H1 (cell line): ENCODE measurements around the gene NFIA. TPM values are rescaled to one million over a fixed set of nuclear protein-coding genes. Genes with fewer than 3 reads are reported as not detected.

Experiments
- CTCF ChIA-PET: fragments of 300-600 bp; sonication (Branson Sonifier 250); formaldehyde crosslinking; loops from one replicate; lab custom pipeline; 2021; ENCODE audit not compliant: partially characterized antibody; lab: Charles Lee
- POLR2A ChIA-PET: fragments of 300-600 bp; sonication (Branson Sonifier 250); formaldehyde crosslinking; loops from one replicate; lab custom pipeline; 2021; ENCODE audit warnings: inconsistent platforms; ENCODE audit not compliant: partially characterized antibody; lab: Charles Lee
- DNase-seq, 2 experiments: peaks; one replicate each; pipeline versions ENCODE4 v3.0.0 to v3.0.0-alpha.2; 2010 to 2022; ENCODE audit warnings: low spot score in 2 of 2, low read depth in 1 of 2, mixed read lengths in 1 of 2
- FAIRE-seq: peaks from 2 replicates; lab custom pipeline; 2011; peaks lifted over from hg19 to GRCh38; lab: Jason Lieb, UNC
- H2AFZ ChIP-seq: 2 replicates; pipeline ENCODE4 v1.8.1; 2012; ENCODE audit warnings: low read length, inconsistent platforms
- H2AK5ac ChIP-seq: 2 replicates; pipeline ENCODE4 v1.6.1; 2013; ENCODE audit warnings: low read depth, low read length
- H2BK120ac ChIP-seq: replicated peaks from 2 replicates; pipeline ENCODE3; 2013; ENCODE audit warnings: low read depth, low read length, inconsistent platforms
- H2BK12ac ChIP-seq: 2 replicates; pipeline ENCODE4 v1.6.1; 2013; ENCODE audit warnings: low read depth, low read length
- H2BK15ac ChIP-seq: 2 replicates; pipeline ENCODE4 v1.6.1; 2013; ENCODE audit warnings: low read length
- H2BK20ac ChIP-seq: 2 replicates; pipeline ENCODE4 v1.6.1; 2013; ENCODE audit warnings: low read length
- H2BK5ac ChIP-seq: 2 replicates; pipeline ENCODE4 v1.6.1; 2013; ENCODE audit warnings: low read depth, low read length
- H3K14ac ChIP-seq: 2 replicates; pipeline ENCODE4 v1.6.1; 2013; ENCODE audit warnings: inconsistent platforms; ENCODE audit not compliant: insufficient read length
- H3K18ac ChIP-seq: 2 replicates; pipeline ENCODE4 v1.6.1; 2013; ENCODE audit warnings: low read length; ENCODE audit errors: extremely low read depth
- H3K23ac ChIP-seq: 2 replicates; pipeline ENCODE4 v1.6.1; 2013; ENCODE audit warnings: inconsistent platforms; ENCODE audit not compliant: insufficient read length
- H3K23me2 ChIP-seq: 2 replicates; pipeline ENCODE4 v1.6.1; 2013; ENCODE audit warnings: low read depth, low read length
- H3K27ac ChIP-seq: 2 replicates; pipeline ENCODE4 v1.6.1; 2011; ENCODE audit warnings: low read depth, low read length, inconsistent platforms
- H3K27me3 ChIP-seq, 4 experiments: replicated peaks in 1 of 4; 1 replicate in 1 of 4; 2 replicates in 3 of 4; pipeline versions ENCODE4 v1.6.1 to v1.8.1; 2011 to 2013; ENCODE audit warnings: low read length in 3 of 4, mild to moderate bottlenecking in 3 of 4, inconsistent platforms in 2 of 4, mixed read lengths in 2 of 4, moderate library complexity in 1 of 4; ENCODE audit not compliant: control insufficient read depth in 3 of 4, insufficient read depth in 3 of 4; ENCODE audit errors: extremely low read depth in 1 of 4
- H3K36me3 ChIP-seq, 4 experiments: 2 replicates each; pipeline versions ENCODE4 v1.6.1 to v1.8.1; 2011 to 2013; ENCODE audit warnings: mild to moderate bottlenecking in 4 of 4, low read length in 3 of 4, moderate library complexity in 2 of 4, control low read depth in 1 of 4, inconsistent platforms in 1 of 4; ENCODE audit not compliant: insufficient read depth in 4 of 4, control insufficient read depth in 2 of 4
- H3K4ac ChIP-seq: replicated peaks from 2 replicates; pipeline ENCODE3; 2013; ENCODE audit warnings: low read length, low read depth, mixed read lengths, inconsistent platforms; ENCODE audit not compliant: insufficient read length
- H3K4me1 ChIP-seq, 4 experiments: replicated peaks in 1 of 4; 1 replicate in 1 of 4; 2 replicates in 3 of 4; pipeline versions ENCODE4 v1.6.1 to v1.8.1; 2011 to 2013; ENCODE audit warnings: low read length in 3 of 4, inconsistent platforms in 2 of 4, mixed read lengths in 1 of 4; ENCODE audit not compliant: insufficient read depth in 4 of 4, control insufficient read depth in 3 of 4
- H3K4me2 ChIP-seq, 2 experiments: 2 replicates each; pipeline versions ENCODE4 v1.6.1 to v1.8.1; 2011 to 2013; ENCODE audit warnings: low read depth in 2 of 2, low read length in 2 of 2, control low read depth in 1 of 2, inconsistent platforms in 1 of 2, mild to moderate bottlenecking in 1 of 2; ENCODE audit not compliant: insufficient read depth in 1 of 2
- H3K4me3 ChIP-seq, 4 experiments: fragments of 200-600, 300-600 bp in 1 of 4; sonication (generic), shearing (Covaris generic), sonication (Bioruptor Twin) in 1 of 4; 2 replicates each; pipeline versions ENCODE4 v1.5.1 to v1.8.1; 2011 to 2016; ENCODE audit warnings: low read length in 4 of 4, low read depth in 3 of 4, control low read depth in 2 of 4, inconsistent platforms in 2 of 4, mild to moderate bottlenecking in 2 of 4, mixed read lengths in 1 of 4, moderate library complexity in 1 of 4; ENCODE audit not compliant: insufficient read depth in 2 of 4; ENCODE audit errors: extremely low read depth in 1 of 4
- H3K56ac ChIP-seq: replicated peaks from 2 replicates; pipeline ENCODE3; 2013; ENCODE audit warnings: low read depth, mild to moderate bottlenecking, mixed read lengths, low read length, inconsistent platforms; ENCODE audit not compliant: insufficient read length
- H3K79me1 ChIP-seq: 2 replicates; pipeline ENCODE4 v1.6.1; 2013; ENCODE audit warnings: low read depth, low read length, control low read depth
- H3K79me2 ChIP-seq, 2 experiments: 2 replicates each; pipeline versions ENCODE4 v1.6.1 to v1.8.1; 2012 to 2013; ENCODE audit warnings: low read length in 2 of 2, mild to moderate bottlenecking in 2 of 2, inconsistent platforms in 1 of 2; ENCODE audit not compliant: insufficient read depth in 2 of 2, control insufficient read depth in 1 of 2
- H3K9ac ChIP-seq, 4 experiments: replicated peaks in 1 of 4; 1 replicate in 1 of 4; 2 replicates in 3 of 4; pipeline versions ENCODE4 v1.6.1 to v1.8.1; 2011 to 2013; ENCODE audit warnings: low read depth in 3 of 4, low read length in 3 of 4, control low read depth in 2 of 4, mild to moderate bottlenecking in 2 of 4, moderate library complexity in 2 of 4, inconsistent platforms in 1 of 4; ENCODE audit errors: extremely low read depth in 1 of 4
- H3K9me3 ChIP-seq, 2 experiments: 2 replicates each; pipeline versions ENCODE4 v1.6.1 to v1.8.1; 2012 to 2013; ENCODE audit warnings: mild to moderate bottlenecking in 2 of 2, moderate library complexity in 2 of 2, control low read depth in 1 of 2, inconsistent platforms in 1 of 2, low read depth in 1 of 2, low read length in 1 of 2, mixed read lengths in 1 of 2; ENCODE audit not compliant: insufficient read depth in 2 of 2
- H4K20me1 ChIP-seq, 2 experiments: replicated peaks in 1 of 2; 2 replicates each; pipeline versions ENCODE3 to v1.8.1; 2011 to 2013; ENCODE audit warnings: inconsistent platforms in 2 of 2, low read length in 2 of 2, mild to moderate bottlenecking in 1 of 2; ENCODE audit not compliant: insufficient read depth in 2 of 2, control insufficient read depth in 1 of 2
- H4K5ac ChIP-seq: 2 replicates; pipeline ENCODE4 v1.6.1; 2013; ENCODE audit warnings: low read length, low read depth, mixed read lengths, inconsistent platforms; ENCODE audit not compliant: insufficient read length
- H4K8ac ChIP-seq: 2 replicates; pipeline ENCODE4 v1.8.0; 2013; ENCODE audit warnings: mild to moderate bottlenecking, moderate library complexity, low read length, inconsistent platforms; ENCODE audit not compliant: insufficient read depth; ENCODE audit errors: extremely low read depth
- H4K91ac ChIP-seq: replicated peaks from 2 replicates; pipeline ENCODE3; 2013; ENCODE audit warnings: low read length, mixed read lengths, inconsistent platforms; ENCODE audit not compliant: insufficient read length
- EP300 ChIP-seq, 2 experiments: IDR thresholded peaks; 1 replicate in 1 of 2; 2 replicates in 1 of 2; pipeline ENCODE4 v1.6.1; 2011 to 2012; ENCODE audit warnings: low read depth in 2 of 2, low read length in 2 of 2, mild to moderate bottlenecking in 2 of 2, borderline replicate concordance in 1 of 2, inconsistent platforms in 1 of 2, moderate library complexity in 1 of 2
- GTF2F1 ChIP-seq: IDR thresholded peaks from 2 replicates; pipeline ENCODE4 v1.6.1; 2012; ENCODE audit warnings: low read depth, low read length, improper control_type of control experiment, borderline replicate concordance
- HDAC2 ChIP-seq, 2 experiments: fragments of 300-600 bp in 1 of 2; sonication (generic) in 1 of 2; IDR thresholded peaks; 2 replicates each; pipeline ENCODE4 v1.6.1; 2011 to 2012; ENCODE audit warnings: low read depth in 2 of 2, low read length in 2 of 2, mild to moderate bottlenecking in 2 of 2, moderate library complexity in 2 of 2, borderline replicate concordance in 1 of 2, inconsistent platforms in 1 of 2
- KDM1A ChIP-seq: fragments of 200-600, 300-600 bp; sonication (generic); IDR thresholded peaks from 2 replicates; pipeline ENCODE4 v1.7.1; 2016; ENCODE audit warnings: mild to moderate bottlenecking, low read length, borderline replicate concordance
- MAFK ChIP-seq: IDR thresholded peaks from 2 replicates; pipeline ENCODE4 v1.6.1; 2012; ENCODE audit warnings: low read depth, mild to moderate bottlenecking, improper control_type of control experiment, low read length
- NANOG ChIP-seq: IDR thresholded peaks from 2 replicates; pipeline ENCODE4 v1.6.1; 2011; ENCODE audit warnings: low read length, low read depth, mild to moderate bottlenecking, inconsistent platforms; ENCODE audit not compliant: insufficient read depth, poor library complexity, severe bottlenecking
- POLR2A ChIP-seq, 2 experiments: IDR thresholded peaks; 1 replicate in 1 of 2; 2 replicates in 1 of 2; pipeline ENCODE4 v1.6.1; 2011; ENCODE audit warnings: low read depth in 2 of 2, low read length in 2 of 2, mild to moderate bottlenecking in 2 of 2; ENCODE audit errors: control extremely low read depth in 1 of 2
- RFX5 ChIP-seq: IDR thresholded peaks from 2 replicates; pipeline ENCODE4 v1.6.1; 2011; ENCODE audit warnings: low read depth, low read length, improper control_type of control experiment, borderline replicate concordance
- SRF ChIP-seq: IDR thresholded peaks from 2 replicates; pipeline ENCODE4 v1.6.1; 2011; ENCODE audit warnings: mild to moderate bottlenecking, low read depth, low read length, moderate library complexity
- TAF1 ChIP-seq: IDR thresholded peaks from 2 replicates; pipeline ENCODE4 v1.6.1; 2011; ENCODE audit warnings: mild to moderate bottlenecking, low read depth, low read length
- YY1 ChIP-seq: IDR thresholded peaks from 2 replicates; pipeline ENCODE4 v1.6.1; 2011; ENCODE audit warnings: low read depth, mild to moderate bottlenecking, low read length
- WGBS, 2 experiments: shearing (Covaris generic) in 1 of 2; methylation state at CpG; one replicate each; pipeline versions ENCODE4 v1.1.6 to v1.1.7; 2013 to 2015; ENCODE audit warnings: low lambda C conversion rate in 2 of 2, mixed read lengths in 2 of 2, inconsistent platforms in 1 of 2, low coverage in 1 of 2, missing lambda C conversion rate in 1 of 2; ENCODE audit not compliant: insufficient replicate concordance in 2 of 2, insufficient coverage in 1 of 2, insufficient read length in 1 of 2; ENCODE audit errors: extremely low coverage in 1 of 2, missing lambda C conversion rate in 1 of 2; 5-methylcytosine and 5-hydroxymethylcytosine counted together
- polyA plus RNA-seq, 7 experiments: library from polyadenylated mRNA; depleted of rRNA in 3 of 7; stranded (reverse) in 5 of 7; unstranded in 2 of 7; fragments of >200 nt in 5 of 7; fragments of 200-250 nt in 2 of 7; gene quantifications; 1 replicate in 5 of 7; 2 replicates in 1 of 7; 4 replicates in 1 of 7; pipeline versions ENCODE4 v1.2.1 to v1.2.3, GENCODE V29; 2011 to 2013; ENCODE audit warnings: missing spikeins in 2 of 7, mixed read lengths in 2 of 7
- total RNA-seq: library from RNA; stranded (reverse); fragmentation: NEBNext Ultra II Directional; extraction: Animal tissue kit (Norgen Biotek cat#: 25700); gene quantifications from 2 replicates; pipeline ENCODE4 v1.2.1, GENCODE V29; 2021

The NFIA gene
- total and polyA plus RNA-seq, 2 of the 8 experiments (the other 6 are each of a cell fraction or from before 2014, with no cell fraction given) = 1.8 to 2.3 TPM

GRCh38 chr1:61260171-61260570, 177.8 kb downstream of the NFIA start:
- no peaks in the 10 kb centered on the region for H4K20me1 ChIP-seq
- POLR2A ChIA-PET = no interaction called here
- H2BK12ac ChIP-seq = no peak overlapping the region; the same call in 1 of the 2 replicates
- no peaks in the 10 kb centered on the region for H3K79me2 ChIP-seq
- no peak overlapping the region for H2BK5ac ChIP-seq
- H2AK5ac ChIP-seq = no peak overlapping the region
- H3K23me2 ChIP-seq = no peaks in the 10 kb centered on the region
- H3K56ac ChIP-seq = no peak overlapping the region
- no peak overlapping the region for H3K23ac ChIP-seq
- H4K8ac ChIP-seq = no peak overlapping the region
- H3K18ac ChIP-seq = no peak overlapping the region; the same call in 1 of the 2 replicates
- 92% methylated on average over 7 of the region's 7 CpGs; no CpG with 5 or more reads in 1 of the 2 experiments for WGBS, 2 experiments
- H2AFZ ChIP-seq = no peak overlapping the region
- H3K9me3 ChIP-seq = no peaks in the 10 kb centered on the region
- 0 out of 2 replicates have a peak overlapping the region, but pooled peaks have one; percentile 36 for H2BK15ac ChIP-seq
- H3K36me3 ChIP-seq = no peaks in the 10 kb centered on the region
- CTCF ChIA-PET = interaction anchor here (0.8 to 1.4 kb wide), 3 partner anchors 13 to 27 kb away, joined by 3 to 4 read pairs (median 4); no protein-coding TSS in a partner anchor
- H3K14ac ChIP-seq = no peak overlapping the region
- H3K4me2 ChIP-seq = no peak overlapping the region
- no peaks in the 10 kb centered on the region for H3K79me1 ChIP-seq
- H2BK120ac ChIP-seq = no peak overlapping the region
- peaks cover 0 to 4% (median 0%) of the 10 kb centered on the region in 4 experiments; a peak in 2 of 7 replicates for H3K4me1 ChIP-seq
- H3K4me3 ChIP-seq = no peak overlapping the region
- no peak overlapping the region for H4K5ac ChIP-seq
- H2BK20ac ChIP-seq = no peak overlapping the region
- no peak overlapping the region for H4K91ac ChIP-seq
- no peak overlapping the region for H3K27ac ChIP-seq
- TF ChIP-seq TAF1 = no peak
- TF ChIP-seq EP300 (IDR thresholded peaks at IDR 0.05; ENCODE audit: borderline replicate concordance in 1 of 2, low read depth in 2 of 2, low read length in 2 of 2) = no peak
- TF ChIP-seq GTF2F1 = no peak
- TF ChIP-seq HDAC2 (IDR thresholded peaks at IDR 0.05; ENCODE audit: borderline replicate concordance in 1 of 2, low read depth in 2 of 2, low read length in 2 of 2) = no peak
- TF ChIP-seq SRF = no peak
- TF ChIP-seq KDM1A = no peak
- no peak for TF ChIP-seq NANOG
- TF ChIP-seq RFX5 = no peak
- no peak for TF ChIP-seq YY1
- no peak for TF ChIP-seq POLR2A (IDR thresholded peaks at IDR 0.05; ENCODE audit: control extremely low read depth in 1 of 2, low read depth in 2 of 2, low read length in 2 of 2)
- no peak for TF ChIP-seq MAFK
- no peaks in the 10 kb centered on the region for H3K27me3 ChIP-seq
- H3K9ac ChIP-seq = no peak overlapping the region
- H3K4ac ChIP-seq = peak overlapping the region; percentile 32
- FAIRE-seq (no peak), DNase-seq (no peak)
